Astrocyte of the spinal cord (primary cell): ENCODE data around the gene GNB3.
"Not testable (repeated sequence)": the region's sequence is repeated elsewhere in the genome, so short reads cannot be mapped to it uniquely, and the experiment has no call there.

ENCODE experiments used
- DNase-seq: peaks from one replicate; pipeline ENCODE4 v3.0.0; 2011; ENCODE audit warnings: low read depth, low spot score
- H3K4me3 ChIP-seq: 2 replicates; pipeline ENCODE4 v1.5.1; 2011; ENCODE audit warnings: low read depth, mild to moderate bottlenecking, low read length, moderate library complexity
- in situ Hi-C: cut with HindIII; loops from 2 replicates; pipeline ENCODE4 v1.10.0; 2017; ENCODE audit warnings: low sequenced_read_pairs
- TF ChIP-seq, protein P1 (sequence below): IDR thresholded peaks from 2 replicates; pipeline ENCODE4 v1.5.1; 2012; ENCODE audit warnings: low read depth, mild to moderate bottlenecking, low read length, inconsistent platforms

The GNB3 gene

DNA sequence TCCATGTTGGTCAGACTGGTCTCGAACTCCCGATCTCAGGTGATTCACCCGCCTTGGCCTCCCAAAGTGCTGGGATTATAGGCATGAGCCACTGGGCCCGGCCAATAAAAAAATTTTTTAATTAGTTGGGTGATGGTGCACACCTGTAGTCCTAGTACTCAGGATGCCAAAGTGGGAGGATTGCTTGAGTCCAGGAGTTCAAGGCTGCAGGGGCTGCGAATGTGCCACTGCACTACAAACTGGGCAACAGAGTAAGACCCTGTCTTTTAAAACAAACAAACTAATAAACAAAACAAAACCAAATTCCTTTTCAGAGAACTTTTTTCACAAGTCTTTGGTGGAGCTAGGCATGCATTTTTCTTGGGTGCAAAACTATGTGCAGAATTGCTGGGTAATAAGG lies 42.5 kb downstream of the GNB3 start:
- in situ Hi-C loops = no loop called here
- H3K4me3 ChIP-seq = no peak overlapping the region
- TF ChIP-seq, protein P1, sequence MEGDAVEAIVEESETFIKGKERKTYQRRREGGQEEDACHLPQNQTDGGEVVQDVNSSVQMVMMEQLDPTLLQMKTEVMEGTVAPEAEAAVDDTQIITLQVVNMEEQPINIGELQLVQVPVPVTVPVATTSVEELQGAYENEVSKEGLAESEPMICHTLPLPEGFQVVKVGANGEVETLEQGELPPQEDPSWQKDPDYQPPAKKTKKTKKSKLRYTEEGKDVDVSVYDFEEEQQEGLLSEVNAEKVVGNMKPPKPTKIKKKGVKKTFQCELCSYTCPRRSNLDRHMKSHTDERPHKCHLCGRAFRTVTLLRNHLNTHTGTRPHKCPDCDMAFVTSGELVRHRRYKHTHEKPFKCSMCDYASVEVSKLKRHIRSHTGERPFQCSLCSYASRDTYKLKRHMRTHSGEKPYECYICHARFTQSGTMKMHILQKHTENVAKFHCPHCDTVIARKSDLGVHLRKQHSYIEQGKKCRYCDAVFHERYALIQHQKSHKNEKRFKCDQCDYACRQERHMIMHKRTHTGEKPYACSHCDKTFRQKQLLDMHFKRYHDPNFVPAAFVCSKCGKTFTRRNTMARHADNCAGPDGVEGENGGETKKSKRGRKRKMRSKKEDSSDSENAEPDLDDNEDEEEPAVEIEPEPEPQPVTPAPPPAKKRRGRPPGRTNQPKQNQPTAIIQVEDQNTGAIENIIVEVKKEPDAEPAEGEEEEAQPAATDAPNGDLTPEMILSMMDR = no peak
- DNase-seq = no peak

DNA sequence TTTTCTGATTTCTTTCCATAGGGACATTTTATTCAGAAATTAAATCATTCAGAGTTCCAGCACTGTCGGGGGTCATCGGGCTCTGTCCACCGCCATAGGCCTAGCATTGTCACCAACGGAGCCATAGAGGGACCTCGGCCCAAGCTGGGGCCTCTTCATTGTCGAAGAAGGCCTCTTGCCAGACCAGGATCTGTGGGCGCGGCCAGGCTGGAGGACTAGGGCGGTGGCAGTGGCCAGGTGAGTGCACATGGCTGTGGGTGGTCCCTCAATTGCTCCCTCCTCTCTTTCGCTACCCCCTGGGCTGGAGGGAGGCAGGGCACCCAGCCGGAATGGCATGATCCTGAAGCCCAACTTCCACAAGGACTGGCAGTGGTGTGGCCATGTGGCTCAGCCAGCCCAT lies 43.0 kb downstream of the GNB3 start:
- DNase-seq = no peak
- in situ Hi-C loops = no loop called here
- TF ChIP-seq, protein P1 = no peak
- no peak overlapping the region for H3K4me3 ChIP-seq

DNA sequence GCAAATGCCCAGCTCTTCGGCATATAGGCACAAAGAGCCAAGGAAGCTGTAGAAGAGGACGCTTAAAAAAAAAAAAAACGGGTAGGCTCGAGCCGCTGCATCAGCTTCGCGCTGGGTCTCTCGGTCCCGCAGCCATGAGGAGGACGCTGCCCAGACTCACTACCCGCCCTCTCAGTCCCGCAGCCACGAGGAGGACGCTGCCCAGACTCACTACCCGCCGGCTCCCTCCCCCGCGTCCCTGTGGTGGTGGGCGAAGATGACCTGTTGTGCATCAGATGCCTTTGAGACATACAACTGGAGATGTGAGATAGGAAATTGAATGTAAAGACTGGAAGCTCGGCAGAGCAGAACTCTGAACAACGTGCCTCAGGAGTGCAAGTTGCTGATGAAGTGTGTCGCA lies 43.8 kb downstream of the GNB3 start:
- TF ChIP-seq, protein P1 = no peak
- no peak overlapping the region for H3K4me3 ChIP-seq
- no peak for DNase-seq
- in situ Hi-C loops = no loop called here

DNA sequence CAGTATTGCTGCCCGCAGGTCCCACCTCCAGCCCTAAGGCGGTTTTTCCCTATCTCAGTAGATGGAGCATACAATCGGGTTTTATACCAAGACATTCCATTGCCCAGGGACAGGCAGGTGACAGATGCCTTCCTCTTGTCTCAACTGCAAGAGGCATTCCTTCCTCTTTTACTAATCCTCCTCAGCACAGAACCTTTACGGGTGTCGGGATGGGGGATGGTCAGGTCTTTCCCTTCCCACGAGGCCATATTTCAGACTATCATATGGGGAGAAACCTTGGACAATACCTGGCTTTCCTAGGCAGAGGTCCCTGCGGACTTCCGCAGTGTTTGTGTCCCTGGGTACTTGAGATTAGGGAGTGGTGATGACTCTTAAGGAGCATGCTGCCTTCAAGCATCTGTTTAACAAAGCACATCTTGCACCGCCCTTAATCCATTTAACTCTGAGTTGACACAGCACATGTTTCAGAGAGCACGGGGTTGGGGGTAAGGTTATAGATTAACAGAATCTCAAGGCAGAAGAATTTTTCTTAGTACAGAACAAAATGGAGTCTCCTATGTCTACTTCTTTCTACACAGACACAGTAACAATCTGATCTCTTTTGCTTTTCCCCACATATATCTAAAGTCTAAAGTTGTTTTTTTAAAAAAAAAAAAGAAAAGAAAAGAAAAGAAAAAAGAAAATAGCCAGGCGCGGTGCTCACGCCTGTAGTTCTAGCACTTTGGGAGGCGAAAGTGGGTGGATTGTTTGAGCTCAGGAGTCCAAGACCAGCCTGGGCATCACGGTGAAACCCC lies 45.7 kb downstream of the GNB3 start:
- H3K4me3 ChIP-seq, in situ Hi-C loops, DNase-seq: not testable (repeated sequence)

DNA sequence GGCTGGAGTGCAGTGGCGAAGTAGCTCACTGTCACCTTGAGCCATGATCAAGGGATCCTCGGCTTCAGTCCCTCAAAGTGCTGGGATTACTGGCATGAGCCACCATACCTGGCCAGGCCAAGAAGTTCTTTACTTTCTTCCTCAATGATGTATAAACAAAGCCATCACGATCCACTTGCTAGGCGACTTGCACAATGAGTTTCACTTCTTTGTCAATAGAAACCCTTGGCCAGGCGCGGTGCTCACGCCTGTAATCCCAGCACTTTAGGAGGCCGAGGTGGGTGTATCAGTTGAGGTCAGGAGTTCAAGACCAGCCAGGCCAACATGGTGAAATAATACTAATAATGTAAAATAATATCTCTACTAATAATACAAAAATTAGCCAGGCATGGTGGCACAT lies 46.7 kb downstream of the GNB3 start:
- no peak overlapping the region for H3K4me3 ChIP-seq
- no peak for DNase-seq
- TF ChIP-seq, protein P1 = no peak
- in situ Hi-C loops = no loop called here

DNA sequence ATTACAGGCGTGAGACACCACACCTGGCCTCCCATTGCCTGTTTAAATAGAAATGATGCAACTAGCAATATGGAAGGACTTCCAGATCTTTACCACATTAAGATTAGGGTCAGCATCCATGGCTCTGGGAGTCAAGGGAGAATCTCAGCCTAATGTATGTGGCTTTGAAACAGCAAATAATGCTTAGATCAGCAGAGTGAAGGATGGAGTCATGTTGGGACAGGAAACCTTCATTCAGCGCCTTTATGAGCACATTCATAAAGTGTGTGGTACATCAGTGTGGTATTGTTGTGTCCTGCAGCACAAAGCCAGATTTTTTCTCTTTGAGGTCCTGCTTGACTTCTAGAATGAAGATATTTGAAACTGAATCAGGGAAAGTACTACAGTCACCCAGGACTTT lies 47.6 kb downstream of the GNB3 start:
- TF ChIP-seq, protein P1 = no peak
- in situ Hi-C loops = no loop called here
- no peak for DNase-seq
- H3K4me3 ChIP-seq = no peak overlapping the region

DNA sequence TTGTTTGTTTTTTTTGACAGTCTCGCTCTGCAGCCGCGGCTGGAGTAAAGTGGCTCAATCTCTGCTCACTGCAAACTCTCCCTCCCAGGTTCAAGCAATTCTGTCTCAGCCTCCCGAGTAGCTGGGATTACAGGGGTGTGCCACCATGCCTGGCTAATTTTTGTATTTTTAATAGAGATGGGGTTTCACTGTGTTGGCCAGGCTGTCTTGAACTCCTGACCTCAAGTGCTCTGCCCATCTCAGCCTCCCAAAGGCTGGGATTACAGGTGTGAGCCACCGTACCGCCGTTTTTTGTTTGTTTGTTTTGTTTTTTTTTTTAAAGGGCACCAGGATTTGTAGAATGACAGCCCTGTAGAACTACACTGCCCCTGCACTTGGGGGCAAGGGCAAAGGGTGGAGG lies 48.1 kb downstream of the GNB3 start:
- H3K4me3 ChIP-seq, DNase-seq, in situ Hi-C loops: not testable (repeated sequence)

DNA sequence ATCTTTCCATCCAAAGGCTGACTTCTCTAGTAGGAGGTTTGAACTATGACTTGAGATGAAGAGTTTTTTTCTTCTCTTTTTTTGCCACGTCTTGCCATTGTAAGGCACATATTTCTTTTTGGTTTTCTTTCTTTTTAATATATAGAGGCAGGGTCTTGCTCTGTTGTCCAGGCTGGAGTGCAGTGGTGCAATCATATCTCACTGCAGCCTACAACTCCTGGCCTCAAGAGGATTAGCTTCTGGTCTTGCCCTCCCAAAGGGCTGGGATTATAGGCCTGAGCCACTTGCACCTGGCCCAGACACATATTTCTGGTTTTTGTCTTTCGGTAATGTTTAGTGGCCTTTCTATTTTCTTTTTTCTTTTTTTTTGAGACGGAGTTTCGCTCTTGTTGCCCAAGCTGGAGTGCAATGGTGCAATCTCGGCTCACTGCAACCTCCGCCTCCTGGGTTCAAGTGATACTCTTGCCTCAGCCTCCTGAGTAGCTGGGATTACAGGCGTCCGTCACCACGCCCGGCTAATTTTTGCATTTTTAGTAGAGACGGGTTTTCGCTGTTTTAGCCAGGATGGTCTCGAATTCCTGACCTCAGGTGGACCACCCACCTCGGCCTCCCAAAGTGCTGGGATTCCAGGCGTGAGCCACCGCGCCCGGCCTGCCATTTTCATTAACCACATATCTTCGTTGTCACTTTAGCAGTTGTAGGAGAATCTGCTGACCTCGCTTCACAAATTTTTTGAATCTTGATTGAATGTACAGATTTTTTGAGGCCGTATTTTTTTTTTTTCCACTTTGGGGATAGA lies 49.2 kb downstream of the GNB3 start:
- DNase-seq, H3K4me3 ChIP-seq, in situ Hi-C loops: not testable (repeated sequence)
